ENCODE measurements around the gene IFNA16. TPM values are rescaled to one million over a fixed set of nuclear protein-coding genes. Genes with fewer than 3 reads are reported as not detected.
A peak's percentile ranks its signal among the peaks of the same experiment; 100 is the strongest.
"Not testable (repeated sequence)": the region's sequence is repeated elsewhere in the genome, so short reads cannot be mapped to it uniquely, and the experiment has no call there.

The IFNA16 gene
- not detected for total RNA-seq
- long read RNA-seq, donor 1, result 0 reads
- long read RNA-seq, donor 2, result 0 reads

DNA sequence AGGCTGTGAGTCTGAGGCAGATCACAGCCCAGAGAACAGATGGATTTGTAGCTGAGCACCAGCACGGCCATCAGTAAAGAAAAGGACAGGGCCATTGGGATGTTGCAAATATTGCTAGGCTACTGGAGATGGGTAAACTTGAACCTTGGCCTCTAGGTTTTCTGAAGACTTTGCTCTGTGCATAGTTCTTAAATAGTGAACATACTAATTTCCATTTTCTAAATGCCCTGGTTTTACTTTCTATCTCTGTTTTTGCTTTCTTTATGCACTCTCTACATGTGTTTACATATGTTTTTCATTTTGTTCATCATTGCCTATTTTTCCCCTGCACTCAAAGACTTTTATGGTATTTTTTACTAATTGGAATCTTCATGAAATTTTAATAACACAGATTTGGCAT, at the start of gene IFNA16:
Gene IFNA16, minus strand, starts transcription at position 101 of the 400 bp plus-strand sequence. Its CDS starts 6 bp downstream, at position 95.
- DNase-seq (ENCODE audit: low spot score); intact Hi-C loops (cut with DNase I): not testable (repeated sequence)

DNA sequence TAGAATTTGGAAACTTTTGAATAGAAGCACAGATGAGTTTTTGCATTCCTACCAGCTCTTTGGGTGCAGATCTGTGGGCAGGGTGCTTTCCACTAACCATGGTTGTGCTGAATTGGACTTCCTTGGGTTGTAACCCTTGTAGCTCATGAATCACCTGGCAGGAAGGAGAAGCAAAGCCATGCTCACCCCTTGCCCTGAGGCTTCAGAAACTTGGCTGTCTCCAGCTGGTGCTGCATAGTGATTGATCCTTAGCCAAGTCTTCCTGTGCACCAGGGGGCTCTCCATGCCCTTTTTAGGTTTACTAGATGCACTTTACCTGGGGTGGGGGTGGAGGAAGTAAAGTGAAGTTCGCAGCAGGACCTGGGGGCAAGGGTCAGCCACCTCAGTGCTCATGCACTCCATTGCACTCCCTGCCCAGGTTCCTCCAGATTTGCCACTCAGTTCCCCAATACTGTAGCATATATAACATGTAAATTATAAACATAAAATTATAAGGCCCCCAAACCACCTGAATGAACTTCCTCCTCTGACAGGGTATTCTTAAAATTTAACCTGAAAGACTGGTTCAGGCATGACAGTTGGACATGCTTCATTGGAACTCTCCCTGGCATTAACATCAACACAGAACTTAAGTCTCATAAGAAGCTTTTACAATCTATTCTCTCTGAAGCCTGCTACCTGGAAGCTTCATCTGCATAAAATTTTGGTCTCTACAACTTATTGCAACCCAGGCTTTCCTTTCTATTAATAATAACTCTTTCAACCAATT, 48.5 kb upstream of the IFNA16 start:
- DNase-seq (ENCODE audit: low spot score), result no peak

DNA sequence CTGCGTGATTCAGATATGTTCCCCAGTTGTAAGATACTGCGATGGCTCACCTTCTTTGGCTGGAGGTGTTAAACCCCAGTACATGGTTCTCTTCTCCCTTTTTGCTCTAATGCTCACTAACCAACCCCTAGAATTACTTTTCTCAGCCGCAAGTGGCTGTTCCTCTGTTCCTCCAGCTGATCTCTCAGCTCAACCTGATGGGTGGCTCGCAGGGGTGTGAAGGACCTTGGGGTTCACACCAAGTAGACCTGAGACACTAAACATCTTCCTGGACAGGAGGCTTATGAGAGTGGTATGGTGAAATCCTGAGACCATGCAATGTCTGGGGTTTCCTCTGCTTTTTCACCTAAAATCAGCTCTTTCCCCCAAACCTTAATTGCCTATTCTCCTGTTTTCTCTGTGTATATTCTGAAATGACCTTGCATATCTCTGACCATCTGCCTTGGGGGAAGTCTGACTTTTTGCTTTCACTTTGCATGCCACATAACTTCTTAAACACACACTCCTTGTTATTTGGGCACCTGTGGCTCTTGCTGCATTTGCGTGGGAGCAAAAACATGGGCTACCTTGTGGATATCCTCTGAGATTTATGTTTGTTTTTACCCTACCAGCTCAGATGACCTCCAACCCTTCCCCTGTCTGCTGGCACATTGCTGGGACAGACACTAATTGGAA, 38.6 kb upstream of the IFNA16 start:
- DNase-seq (ENCODE audit: low spot score), result no peak
- intact Hi-C loops (cut with DNase I), result no loop called here

More for the DNA sequence above, 48.5 kb upstream of the IFNA16 start:
- intact Hi-C loops (cut with DNase I), result no loop called here

DNA sequence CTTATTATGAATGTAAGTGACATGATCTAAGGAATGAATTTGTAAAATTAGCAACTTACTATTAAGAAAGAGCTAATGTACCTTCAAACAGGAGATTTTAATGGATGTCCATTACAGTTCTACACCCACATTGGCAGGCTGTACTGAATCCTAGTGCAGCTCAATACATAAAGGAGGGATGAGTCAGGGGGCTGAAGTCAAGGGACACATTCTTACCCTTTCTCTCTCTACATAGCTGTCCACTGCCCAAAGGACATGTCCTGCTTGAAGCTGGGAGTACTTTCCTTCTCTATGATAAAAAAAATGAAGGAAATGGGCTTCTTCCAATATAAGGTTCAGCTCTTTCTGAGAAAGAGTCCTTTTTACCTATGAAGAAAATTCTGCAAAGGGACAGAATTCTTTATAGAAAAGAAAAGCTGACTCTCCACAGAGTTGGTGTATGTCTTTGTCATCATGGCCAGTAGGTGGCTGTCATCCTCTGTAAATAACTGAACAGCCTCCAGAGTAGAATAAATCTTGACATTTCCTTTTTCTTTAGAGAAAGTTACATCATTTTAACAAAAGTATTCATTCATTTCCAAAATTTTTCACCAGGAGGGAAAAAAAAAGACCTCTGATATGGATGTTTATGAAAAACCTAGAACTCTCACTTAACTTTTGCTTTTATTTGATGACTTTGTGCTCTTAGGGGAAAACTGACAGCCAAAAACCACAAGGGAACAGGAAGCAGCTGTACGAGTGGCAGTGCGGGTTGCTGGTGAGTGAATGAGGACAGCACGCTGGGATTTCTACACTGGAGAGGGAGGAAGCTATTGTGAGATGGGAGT, 35.8 kb upstream of the IFNA16 start:
- no peak for DNase-seq (ENCODE audit: low spot score)
- intact Hi-C loops (cut with DNase I), result no loop called here

DNA sequence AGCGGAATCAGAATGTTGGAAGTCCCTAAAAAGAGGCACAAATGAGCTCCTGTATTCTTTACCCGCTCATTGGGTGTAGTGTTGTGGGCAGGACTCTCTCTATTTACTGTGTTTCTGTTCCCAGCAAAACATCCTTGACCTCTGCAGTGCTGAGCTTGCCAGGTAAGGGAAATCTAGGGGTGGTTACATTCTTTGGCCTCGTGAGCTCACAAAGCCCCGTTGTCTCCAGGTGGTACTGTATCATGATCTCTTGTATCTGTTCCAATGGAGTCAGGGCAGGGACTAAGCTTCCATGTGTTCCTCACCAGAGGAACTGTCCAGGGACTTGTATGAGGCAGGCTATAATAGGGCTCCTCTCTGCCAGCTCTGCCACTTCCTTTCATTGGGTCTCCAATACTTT, 34.5 kb upstream of the IFNA16 start:
- no peak for DNase-seq (ENCODE audit: low spot score)
- intact Hi-C loops (cut with DNase I), result no loop called here

DNA sequence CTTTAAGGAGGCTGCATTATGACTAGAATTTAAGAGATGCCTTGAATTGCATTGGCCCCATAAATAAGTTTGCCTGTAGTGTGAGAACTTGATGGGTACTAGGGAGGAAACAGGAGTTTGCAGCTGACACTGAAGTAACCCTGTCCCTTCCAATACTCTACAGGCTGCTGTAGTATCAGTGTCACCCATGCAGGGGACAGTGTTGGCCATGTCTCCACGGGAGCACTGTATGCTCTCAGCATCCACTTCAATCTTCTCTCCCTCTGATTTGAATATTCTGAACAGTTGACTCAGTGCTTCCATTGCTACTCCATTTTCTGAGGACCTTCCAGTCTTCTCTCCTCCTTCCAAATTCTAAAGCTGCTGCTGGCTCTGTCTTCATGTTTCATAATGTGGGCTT, 34.1 kb upstream of the IFNA16 start:
- intact Hi-C loops (cut with DNase I), result no loop called here
- DNase-seq (ENCODE audit: low spot score), result no peak

DNA sequence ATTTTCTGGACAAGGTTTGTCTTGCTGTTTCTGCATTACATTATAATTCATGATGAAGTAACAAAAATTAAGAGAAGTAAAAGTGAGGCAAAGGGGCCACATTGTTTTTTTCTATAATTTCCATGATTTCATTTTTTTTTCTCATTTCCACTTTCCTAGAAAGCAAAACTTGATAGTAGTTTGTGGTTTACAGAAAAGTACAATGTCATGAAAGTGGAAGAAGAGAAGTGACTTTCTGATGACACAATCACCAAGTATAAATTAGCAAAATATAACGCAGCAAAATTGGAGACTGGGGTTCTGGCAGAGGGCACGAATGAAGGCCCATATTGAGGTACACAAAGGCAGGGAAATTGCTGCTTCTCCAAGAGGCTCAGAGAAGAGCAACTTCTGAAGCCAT, 27.7 kb upstream of the IFNA16 start:
- DNase-seq (ENCODE audit: low spot score), result no peak
- intact Hi-C loops (cut with DNase I), result no loop called here

DNA sequence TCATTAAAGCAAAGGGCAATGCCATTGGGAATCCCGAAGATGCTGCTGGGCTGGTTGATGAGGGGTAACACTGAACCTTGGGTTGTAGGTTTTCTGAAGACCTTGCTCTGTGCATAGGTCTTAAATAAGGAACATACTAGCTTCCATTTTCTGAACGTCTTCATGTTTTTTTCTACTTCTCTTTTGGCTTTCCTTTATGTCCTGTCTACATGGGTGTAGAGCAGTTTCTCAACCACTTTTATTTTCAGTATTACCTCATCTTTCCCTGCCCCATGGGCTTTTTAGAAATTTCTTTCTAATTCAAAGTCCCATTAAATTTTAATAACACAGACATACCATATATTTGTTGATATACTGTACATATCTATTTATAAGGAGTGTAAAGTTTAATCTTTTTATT, 22.8 kb upstream of the IFNA16 start, which contains the start of gene IFNA14:
Gene IFNA14, minus strand, starts transcription at position 95 of the 400 bp plus-strand sequence. Its CDS starts 70 bp downstream, at position 25.
- intact Hi-C loops (cut with DNase I), result no loop called here
- no peak for DNase-seq (ENCODE audit: low spot score)

DNA sequence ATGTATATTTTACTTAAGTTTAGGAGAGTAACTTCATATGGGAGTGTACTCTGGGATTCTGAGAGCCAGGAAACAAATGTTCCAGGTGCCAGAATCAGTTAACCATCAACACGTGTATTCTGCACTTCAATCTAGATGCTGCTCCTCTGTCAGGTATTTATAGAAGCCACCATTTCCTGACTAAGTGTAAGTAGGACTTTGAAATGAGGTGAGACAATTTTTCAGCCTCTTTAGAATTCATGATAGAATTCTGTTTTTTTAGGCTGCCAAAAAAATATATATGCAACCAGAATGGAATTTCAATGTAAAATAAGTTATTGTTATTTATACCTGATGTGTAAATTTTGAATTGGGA, 19.2 kb upstream of the IFNA16 start:
- DNase-seq (ENCODE audit: low spot score); intact Hi-C loops (cut with DNase I): not testable (repeated sequence)

DNA sequence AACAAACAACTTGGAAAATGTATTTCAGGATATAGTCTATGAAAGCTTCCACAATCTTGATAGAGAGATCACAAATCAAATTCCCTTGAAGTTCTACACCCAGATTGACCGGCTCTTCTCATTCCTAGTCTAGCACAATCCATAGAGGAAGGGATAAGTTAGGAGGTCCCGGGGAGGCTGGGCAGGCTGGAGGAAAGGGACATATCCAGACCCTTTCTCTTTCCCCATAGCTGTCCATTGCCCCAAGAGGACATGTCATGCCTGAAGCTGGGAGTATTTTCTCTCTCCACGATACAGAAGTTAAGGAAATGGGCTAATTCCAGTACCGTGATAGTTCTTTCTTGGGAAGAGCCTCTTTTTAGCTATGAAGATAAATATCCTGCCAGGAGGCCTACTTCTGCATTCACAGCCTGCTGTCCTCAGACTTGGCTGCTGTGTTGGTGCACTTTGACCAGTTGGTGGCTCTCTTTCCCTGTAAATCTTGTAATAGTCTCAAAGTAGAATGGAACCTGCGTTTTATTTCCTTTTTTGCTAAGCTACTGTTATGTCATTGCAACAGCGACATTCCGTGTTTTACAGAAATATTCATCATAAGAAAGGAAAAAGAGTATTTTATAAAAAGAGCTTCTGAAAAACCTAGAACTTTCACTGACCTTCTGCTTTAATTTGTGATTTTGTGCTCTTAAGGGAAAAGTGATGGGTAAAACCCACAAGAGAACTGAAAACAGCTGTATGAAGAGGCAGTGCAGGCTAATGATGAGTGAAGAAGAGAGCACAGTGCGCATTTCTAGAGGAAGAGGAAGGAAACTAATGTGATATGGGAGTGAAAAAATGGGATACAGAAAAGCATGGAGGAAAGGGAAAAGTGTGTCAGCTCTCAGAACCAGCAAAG, 18.6 kb upstream of the IFNA16 start:
- DNase-seq (ENCODE audit: low spot score); intact Hi-C loops (cut with DNase I): not testable (repeated sequence)

DNA sequence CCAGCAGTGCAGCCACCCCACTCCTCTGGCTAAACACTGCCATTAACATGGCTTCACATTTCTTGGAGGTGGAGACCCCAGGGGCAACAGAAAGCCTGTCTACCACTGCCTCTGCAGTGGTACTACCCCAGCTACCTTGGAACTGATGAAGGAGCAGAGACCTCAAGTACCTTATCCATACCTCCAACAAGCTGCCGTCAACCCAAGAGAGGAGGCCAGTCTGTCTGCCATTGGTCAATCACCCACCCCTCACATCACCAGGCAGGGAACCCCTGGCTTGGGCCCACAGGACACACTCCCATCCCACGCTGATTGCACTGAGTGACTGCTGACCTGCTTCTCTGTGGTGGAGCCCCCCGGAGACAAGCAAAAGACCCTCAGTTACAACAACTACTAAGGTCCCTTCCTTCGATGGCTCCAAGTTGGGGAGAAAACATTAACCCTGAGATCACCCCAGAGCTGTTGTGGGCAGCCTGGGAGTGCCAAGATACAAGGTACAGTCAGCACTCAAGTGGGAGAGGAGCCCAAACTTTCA, 17.1 kb upstream of the IFNA16 start:
- no peak for DNase-seq (ENCODE audit: low spot score)
- intact Hi-C loops (cut with DNase I), result no loop called here

DNA sequence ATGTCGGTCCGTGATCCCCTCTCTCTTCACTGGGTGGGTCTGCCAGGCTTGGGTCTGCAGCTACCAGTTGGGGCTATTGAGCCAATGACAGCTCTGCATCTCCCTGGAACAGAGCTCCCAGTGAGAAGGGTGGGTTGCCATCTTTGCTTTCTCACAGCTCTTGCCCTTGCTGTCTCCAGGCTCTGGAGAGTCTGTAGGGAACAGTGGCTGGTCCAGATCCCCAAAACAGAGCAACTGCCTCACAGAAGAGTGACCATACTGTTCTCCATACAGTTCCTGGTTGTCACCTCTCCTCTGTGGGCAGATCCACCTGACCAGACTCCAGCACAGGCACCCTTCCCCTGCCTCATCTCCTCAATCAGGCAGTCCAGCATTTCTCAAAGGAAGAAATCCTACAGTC, 16.1 kb upstream of the IFNA16 start:
- intact Hi-C loops (cut with DNase I), result loop anchor here in 1 of 2 donors (2.0 kb wide), 1 partner anchor 76 kb away; no protein-coding TSS in a partner anchor

DNA sequence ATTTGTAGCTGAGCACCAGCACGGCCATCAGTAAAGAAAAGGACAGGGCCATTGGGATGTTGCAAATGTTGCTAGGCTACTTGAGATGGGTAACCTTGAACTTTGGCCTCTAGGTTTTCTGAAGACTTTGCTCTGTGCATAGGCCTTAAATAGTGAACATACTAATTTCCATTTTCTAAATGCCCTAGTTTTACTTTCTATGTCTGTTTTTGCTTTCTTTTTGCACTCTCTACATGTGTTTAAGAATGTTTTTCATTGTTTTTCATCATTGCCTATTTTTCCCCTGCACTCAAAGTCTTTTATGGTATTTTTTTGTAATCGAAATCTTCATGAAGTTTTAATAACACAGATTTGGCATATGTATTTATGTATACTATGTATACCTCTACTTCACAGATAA, 11.0 kb upstream of the IFNA16 start, which contains the start of gene IFNA17:
Gene IFNA17, minus strand, starts transcription at position 101 of the 400 bp plus-strand sequence. Its CDS starts 49 bp downstream, at position 52.
- DNase-seq (ENCODE audit: low spot score), result no peak
- intact Hi-C loops (cut with DNase I), result no loop called here

More for the DNA sequence above, 16.1 kb upstream of the IFNA16 start:
- no peak for DNase-seq (ENCODE audit: low spot score)

DNA sequence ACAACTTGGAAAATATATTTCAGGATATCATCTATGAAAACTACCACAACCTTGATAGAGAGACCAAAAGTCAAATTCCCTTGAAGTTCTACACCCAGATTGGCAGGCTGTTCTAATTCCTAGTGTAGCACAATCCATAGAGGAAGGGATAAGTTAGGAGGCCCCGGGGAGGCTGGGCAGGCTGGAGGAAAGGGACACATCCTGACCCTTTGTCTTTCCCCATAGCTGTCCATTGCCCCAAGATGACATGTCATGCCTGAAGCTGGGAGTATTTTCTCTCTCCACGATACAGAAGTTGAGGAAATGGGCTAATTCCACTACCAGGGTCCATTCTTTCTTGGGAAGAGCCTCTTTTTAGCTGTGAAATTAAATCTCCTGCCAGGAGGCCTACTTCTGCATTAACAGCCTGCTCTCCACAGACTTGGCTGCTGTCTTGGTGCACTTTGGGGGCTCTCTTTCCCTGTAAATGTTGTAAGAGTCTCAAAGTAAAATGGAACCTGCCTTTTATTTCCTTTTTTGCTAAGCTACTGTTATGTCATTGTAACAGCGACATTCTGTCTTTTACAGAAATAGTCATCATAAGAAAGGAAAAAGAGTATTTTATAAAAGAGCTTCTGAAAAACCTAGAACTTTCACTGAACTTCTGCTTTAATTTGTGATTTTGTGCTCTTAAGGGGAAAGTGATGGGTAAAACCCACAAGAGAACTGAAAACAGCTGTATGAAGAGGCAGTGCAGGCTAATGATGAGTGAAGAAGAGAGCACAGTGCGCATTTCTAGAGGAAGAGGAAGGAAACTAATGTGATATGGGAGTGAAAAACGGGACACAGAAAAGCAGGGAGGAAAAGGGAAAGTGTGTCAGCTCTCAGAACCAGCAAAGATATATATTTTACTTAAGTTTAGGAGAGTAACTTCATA, 3.4 kb downstream of the IFNA16 start:
- DNase-seq (ENCODE audit: low spot score); intact Hi-C loops (cut with DNase I): not testable (repeated sequence)

DNA sequence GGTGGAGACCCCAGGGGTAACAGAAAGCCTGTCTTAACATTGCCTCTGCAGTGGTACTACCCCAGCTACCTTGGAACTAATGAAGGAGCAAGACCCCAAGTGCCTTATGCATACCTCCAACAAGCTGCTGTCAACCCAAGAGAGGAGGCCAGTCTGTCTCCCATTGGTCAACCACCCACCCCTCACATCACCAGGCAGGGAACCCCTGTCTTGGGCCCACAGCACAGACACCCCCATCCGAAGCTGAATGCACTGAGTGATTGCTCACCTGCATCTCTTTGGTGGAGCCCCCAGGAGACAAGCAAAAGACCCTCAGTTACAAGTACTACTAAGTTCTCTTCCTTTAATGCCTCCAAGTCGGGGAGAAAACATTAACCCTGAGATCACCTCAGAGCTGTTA, 5.0 kb downstream of the IFNA16 start:
- peak; percentile 46 for DNase-seq (ENCODE audit: low spot score)
- intact Hi-C loops (cut with DNase I), result not testable (repeated sequence)

DNA sequence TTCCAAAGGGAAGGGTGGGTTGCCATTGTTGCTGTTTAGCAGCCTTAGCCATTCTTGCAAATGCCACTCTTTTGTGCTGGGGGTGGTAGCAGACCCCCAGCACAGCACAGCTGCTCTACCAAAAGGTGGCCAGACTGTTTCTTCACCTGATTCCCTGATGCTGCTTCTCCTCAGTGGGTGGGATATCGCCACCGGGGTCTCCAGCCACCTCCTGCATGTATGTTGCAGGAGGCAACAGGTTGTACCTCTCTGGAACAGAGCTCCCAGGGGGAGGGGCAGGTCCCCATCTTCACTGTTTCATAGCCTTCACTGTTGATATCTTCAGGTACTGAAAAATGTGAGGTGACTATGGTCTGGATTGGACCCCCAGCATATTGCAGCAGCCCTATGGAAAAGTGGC, 6.3 kb downstream of the IFNA16 start:
- intact Hi-C loops (cut with DNase I), result not testable (repeated sequence)
- DNase-seq (ENCODE audit: low spot score), result peak; percentile 52

DNA sequence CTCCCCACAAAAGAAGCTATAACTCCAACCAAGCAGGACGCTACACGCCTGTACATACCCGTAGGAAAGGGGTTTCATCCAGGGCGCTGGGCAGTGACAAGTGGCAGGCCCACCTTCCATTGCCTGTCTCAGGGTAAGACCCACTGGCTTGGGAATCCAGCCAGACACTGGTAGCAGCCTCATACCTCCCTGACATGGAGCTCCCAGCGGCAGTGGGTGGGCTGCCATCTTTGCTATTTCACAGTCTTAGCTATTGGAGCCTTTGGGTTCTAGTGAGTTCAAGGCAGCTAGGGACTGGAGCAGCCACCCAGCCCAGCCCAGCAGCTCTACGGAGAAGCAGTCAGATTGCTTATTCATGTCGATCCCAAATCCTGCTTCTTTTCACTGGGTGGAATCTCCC, 6.8 kb downstream of the IFNA16 start:
- peak; percentile 42 for DNase-seq (ENCODE audit: low spot score)
- intact Hi-C loops (cut with DNase I), result no loop called here
